SK-N-SH (cell line): Measurements from ENCODE around the gene ARHGEF39. TPM values are rescaled to one million over a fixed set of nuclear protein-coding genes. Genes with fewer than 3 reads are reported as not detected.
"Not testable (repeated sequence)": the region's sequence is repeated elsewhere in the genome, so short reads cannot be mapped to it uniquely, and the experiment has no call there.

Experiments used
- CTCF ChIA-PET: fragments of 300-600, 350-600 bp; formaldehyde crosslinking; extraction: SDS; loops from one replicate; lab custom pipeline; 2021; lab: Yijun Ruan, JAX
- POLR2A ChIA-PET: fragments of 350-600 bp; sonication (Branson Sonifier 250); formaldehyde crosslinking; extraction: SDS; loops from one replicate; lab custom pipeline; 2020; ENCODE audit warnings: antibody characterized with exemption, inconsistent platforms; lab: Yijun Ruan, JAX
- DNase-seq: peaks from one replicate; pipeline ENCODE4 v3.0.0; 2012
- H2AFZ ChIP-seq: fragments of 200-600 bp; sonication (generic); 2 replicates; pipeline ENCODE4 v1.8.1; 2016; ENCODE audit warnings: antibody characterized with exemption, mild to moderate bottlenecking, low read depth
- H3F3A ChIP-seq: fragments of 200-600 bp; sonication (generic); replicated peaks from 2 replicates; pipeline ENCODE3; 2016; ENCODE audit warnings: antibody characterized with exemption, mild to moderate bottlenecking; ENCODE audit not compliant: insufficient read depth
- H3K27ac ChIP-seq, 2 experiments: fragments of 200-500 bp in 1 of 2; fragments of 200-600 bp in 1 of 2; sonication (Bioruptor generic) in 1 of 2; sonication (generic), shearing (Covaris generic) in 1 of 2; 2 replicates each; pipeline versions ENCODE4 v1.5.1 to v1.6.1; 2014 to 2016; ENCODE audit warnings: low read depth in 2 of 2, inconsistent platforms in 1 of 2, low read length in 1 of 2, mild to moderate bottlenecking in 1 of 2, mixed read lengths in 1 of 2
- H3K27me3 ChIP-seq: fragments of 200-600 bp; sonication (generic), shearing (Covaris generic); 2 replicates; pipeline ENCODE4 v1.6.1; 2016; ENCODE audit warnings: mixed run types; ENCODE audit not compliant: insufficient read depth
- H3K36me3 ChIP-seq, 2 experiments: fragments of 200-500 bp in 1 of 2; fragments of 200-600 bp in 1 of 2; sonication (Bioruptor generic) in 1 of 2; sonication (generic) in 1 of 2; replicated peaks in 1 of 2; 2 replicates each; pipeline versions ENCODE3 to v1.5.1; 2014 to 2016; ENCODE audit warnings: low read length in 1 of 2, mild to moderate bottlenecking in 1 of 2; ENCODE audit not compliant: insufficient read depth in 2 of 2, control insufficient read depth in 1 of 2
- H3K4me1 ChIP-seq, 2 experiments: fragments of 200-500 bp in 1 of 2; fragments of 200-600 bp in 1 of 2; sonication (Bioruptor generic) in 1 of 2; sonication (generic), shearing (Covaris generic) in 1 of 2; 2 replicates each; pipeline versions ENCODE4 v1.5.1 to v1.6.1; 2014 to 2016; ENCODE audit warnings: low read depth in 1 of 2, low read length in 1 of 2, mixed run types in 1 of 2; ENCODE audit not compliant: insufficient read depth in 2 of 2, control insufficient read depth in 1 of 2
- H3K4me2 ChIP-seq: fragments of 200-600 bp; sonication (generic), shearing (Covaris generic); 2 replicates; pipeline ENCODE4 v1.6.1; 2017; ENCODE audit warnings: mixed run types
- H3K4me3 ChIP-seq, 2 experiments: fragments of 200-500 bp in 1 of 2; fragments of 200-600 bp in 1 of 2; sonication (Bioruptor generic) in 1 of 2; sonication (generic), shearing (Covaris generic) in 1 of 2; 2 replicates each; pipeline versions ENCODE4 v1.5.1 to v1.8.1; 2014 to 2016; ENCODE audit warnings: low read depth in 2 of 2, inconsistent platforms in 1 of 2, low read length in 1 of 2, mild to moderate bottlenecking in 1 of 2, mixed read lengths in 1 of 2, moderate library complexity in 1 of 2
- H3K79me2 ChIP-seq: fragments of 200-600 bp; sonication (generic); 2 replicates; pipeline ENCODE4 v1.8.1; 2017; ENCODE audit warnings: mild to moderate bottlenecking; ENCODE audit not compliant: insufficient read depth
- H3K9ac ChIP-seq: fragments of 200-600 bp; sonication (generic); 2 replicates; pipeline ENCODE4 v1.6.1; 2017; ENCODE audit warnings: mixed run types
- H3K9me2 ChIP-seq: fragments of 200-600 bp; sonication (generic); 2 replicates; pipeline ENCODE4 v1.6.1; 2017; ENCODE audit warnings: mixed run types
- H3K9me3 ChIP-seq: fragments of 200-600 bp; sonication (generic); 2 replicates; pipeline ENCODE4 v1.6.1; 2017; ENCODE audit warnings: mixed run types, mild to moderate bottlenecking, moderate library complexity
- H4K20me1 ChIP-seq: fragments of 200-600 bp; sonication (generic); 2 replicates; pipeline ENCODE4 v1.6.1; 2017; ENCODE audit warnings: mild to moderate bottlenecking, mixed run types; ENCODE audit not compliant: insufficient read depth
- CHD2 ChIP-seq: fragments of 150-350 bp; IDR thresholded peaks from 2 replicates; pipeline ENCODE4 v1.6.1; 2018; ENCODE audit warnings: low read length; ENCODE audit not compliant: partially characterized antibody
- GATA2 ChIP-seq: sonication (generic); formaldehyde crosslinking; IDR thresholded peaks from 2 replicates; pipeline ENCODE4 v1.5.0; 2020; ENCODE audit warnings: mild to moderate bottlenecking, missing genetic modification reagents
- JUND ChIP-seq: IDR thresholded peaks from 2 replicates; pipeline ENCODE4 v1.4.0; 2012
- MAX ChIP-seq: IDR thresholded peaks from 2 replicates; pipeline ENCODE4 v1.4.0; 2012; ENCODE audit warnings: low read depth
- MXI1 ChIP-seq: IDR thresholded peaks from 2 replicates; pipeline ENCODE4 v1.6.1; 2012; ENCODE audit warnings: mild to moderate bottlenecking, low read depth, low read length, improper control_type of control experiment
- RAD21 ChIP-seq: IDR thresholded peaks from 2 replicates; pipeline ENCODE4 v1.6.1; 2012; ENCODE audit warnings: mild to moderate bottlenecking, low read length
- RCOR1 ChIP-seq: fragments of 150-350 bp; IDR thresholded peaks from 2 replicates; pipeline ENCODE4 v1.6.1; 2017; ENCODE audit warnings: antibody characterized with exemption, low read length
- REST ChIP-seq: IDR thresholded peaks from 2 replicates; pipeline ENCODE4 v1.6.1; 2012; ENCODE audit warnings: mild to moderate bottlenecking, low read depth, low read length, moderate library complexity
- RXRA ChIP-seq: IDR thresholded peaks from 2 replicates; pipeline ENCODE4 v1.4.0; 2012; ENCODE audit warnings: low read depth, mild to moderate bottlenecking, borderline replicate concordance
- SMC3 ChIP-seq: IDR thresholded peaks from 2 replicates; pipeline ENCODE4 v1.6.1; 2012; ENCODE audit warnings: low read depth, low read length, improper control_type of control experiment
- TCF12 ChIP-seq: IDR thresholded peaks from 2 replicates; pipeline ENCODE4 v1.4.0; 2012
- ZBTB33 ChIP-seq: IDR thresholded peaks from 2 replicates; pipeline ENCODE4 v1.4.0; 2012; ENCODE audit warnings: low read depth, borderline replicate concordance
- WGBS: methylation state at CpG from one replicate; pipeline ENCODE4 v1.1.6; 2017; ENCODE audit warnings: low lambda C conversion rate; 5-methylcytosine and 5-hydroxymethylcytosine counted together
- polyA plus RNA-seq, 3 experiments: library from polyadenylated mRNA; depleted of rRNA; stranded (reverse); fragments of >200 nt; gene quantifications; 2 replicates each; pipeline ENCODE4 v1.2.3, GENCODE V29; 2012

ARHGEF39 gene
- polyA plus RNA-seq, 1 of the 3 experiments (the other 2 are of a cell fraction) = 4.9 TPM

- DNase-seq = no peak
- no peaks in the 10 kb centered on the region for H3K9me3 ChIP-seq
- WGBS = 100% methylated on average over 2 of the region's 2 CpGs
- H3F3A ChIP-seq = no peaks in the 10 kb centered on the region
- H3K4me3 ChIP-seq = no peak overlapping the region
- H3K27ac ChIP-seq = no peak overlapping the region
- TF ChIP-seq GATA2 (CRISPR knock-in tag) (no peak), CHD2 (no peak), MAX (no peak), JUND (no peak), SMC3 (no peak), ZBTB33 (no peak)
- no peaks in the 10 kb centered on the region for H4K20me1 ChIP-seq
- 0 out of 2 replicates have a peak, but pooled peaks cover 4% of the 10 kb centered on the region for H3K27me3 ChIP-seq
- peaks cover 3 to 22% of the 10 kb centered on the region in 2 experiments for H3K36me3 ChIP-seq
- H3K9ac ChIP-seq = no peak overlapping the region
- H3K9me2 ChIP-seq = no peaks in the 10 kb centered on the region
- ChIA-PET CTCF (interaction anchor here (0.7 to 3.6 kb wide), 11 partner anchors 9 to 144 kb away, joined by 3 to 32 read pairs (median 5); partner anchors contain the start of genes CCDC107 and RMRP), POLR2A (no interaction called here)
- H3K79me2 ChIP-seq = no peaks in the 10 kb centered on the region
- H3K4me2 ChIP-seq = no peak overlapping the region
- H3K4me1 ChIP-seq = peaks cover 0 to 12% of the 10 kb centered on the region in 2 experiments; a peak in 1 of 4 replicates
- H2AFZ ChIP-seq = no peak overlapping the region
Measured at GRCh38 chr9:35612843-35613242, 52.2 kb downstream of the ARHGEF39 start.

- peaks cover 7 to 23% of the 10 kb centered on the region in 2 experiments for H3K36me3 ChIP-seq
- 76% methylated on average over 4 of the region's 4 CpGs for WGBS
- H3K79me2 ChIP-seq, H2AFZ ChIP-seq, H4K20me1 ChIP-seq, H3K4me3 ChIP-seq, H3K9ac ChIP-seq, H3K9me2 ChIP-seq, H3K4me1 ChIP-seq, H3F3A ChIP-seq, H3K27me3 ChIP-seq, H3K4me2 ChIP-seq, POLR2A ChIA-PET, DNase-seq, H3K27ac ChIP-seq, H3K9me3 ChIP-seq: not testable (repeated sequence)
- CTCF ChIA-PET = interaction anchor here (0.7 to 4.1 kb wide), 14 partner anchors 8 to 382 kb away, joined by 3 to 32 read pairs (median 7); partner anchors contain the start of genes CCDC107 and RMRP
Measured at GRCh38 chr9:35612066-35612465, 52.9 kb downstream of the ARHGEF39 start.

GRCh38 chr9:35611230-35611797 lies 53.7 kb downstream of the ARHGEF39 start:
- Histone ChIP-seq H3K4me2 (no peak overlapping the region), H3K9me3 (no peaks in the 10 kb centered on the region), H3K79me2 (peaks cover 15% of the 10 kb centered on the region), H3K36me3 (peaks cover 7 to 23% of the 10 kb centered on the region in 2 experiments), H3F3A (no peaks in the 10 kb centered on the region), H3K27ac (no peak overlapping the region), H3K27me3 (0 out of 2 replicates have a peak, but pooled peaks cover under 1% of the 10 kb centered on the region), H2AFZ (no peak overlapping the region), H3K4me1 (peaks cover 7 to 10% of the 10 kb centered on the region in 2 experiments; a peak in 1 of 4 replicates), H3K9me2 (no peaks in the 10 kb centered on the region), H3K4me3 (no peak overlapping the region), H4K20me1 (peaks cover 8% of the 10 kb centered on the region), H3K9ac (no peak overlapping the region)
- CTCF ChIA-PET = interaction anchor here (0.5 to 4.1 kb wide), 21 partner anchors 9 to 202 kb away, joined by 3 to 32 read pairs (median 5); partner anchors contain the start of genes CCDC107, CREB3 and RMRP
- DNase-seq = peak; percentile 77
- 26% methylated on average over 8 of the region's 8 CpGs for WGBS
- POLR2A ChIA-PET = interaction anchor here (0.7 kb wide), 2 partner anchors 9 to 426 kb away, joined by 3 to 5 read pairs; no protein-coding TSS in a partner anchor
- TF ChIP-seq TCF12 (no peak), MXI1 (no peak), RAD21 (0 out of 2 replicates have a peak, but pooled peaks have one; percentile 17), ZBTB33 (no peak), SMC3 (no peak), RCOR1 (0 out of 2 replicates have a peak, but pooled peaks have one; percentile 18), RXRA (no peak), REST (no peak)
